NCI-H2227 treated with DMSO at 0.1 percent for 48 hours (cell line): ENCODE data around the gene VANGL1.

Experiments used
- DNase-seq: peaks from one replicate; lab custom pipeline; 2025; lab: John Stamatoyannopoulos, UW

VANGL1 gene

GRCh38 chr1:115644109-115644508 lies 2.3 kb downstream of the VANGL1 start:
- DNase-seq, result no peak

DNA sequence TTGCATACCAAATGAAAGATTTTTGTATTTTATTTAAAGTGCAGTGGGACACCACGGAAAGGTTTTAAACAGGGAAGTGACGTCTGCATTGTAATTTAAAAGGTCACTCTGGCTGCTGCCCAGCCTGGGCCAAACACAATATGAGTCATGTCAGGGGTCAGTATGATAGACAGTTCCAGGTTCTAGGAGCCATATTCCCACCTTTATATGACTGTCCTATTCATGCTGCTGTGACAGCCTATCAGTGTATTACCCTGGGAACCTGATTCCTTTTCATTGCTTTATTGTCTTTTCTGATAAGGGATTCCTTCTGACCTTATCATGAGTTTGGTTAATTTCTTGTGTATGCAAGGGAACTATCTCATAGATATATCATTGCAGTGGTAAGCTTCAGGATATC lies 5.3 kb downstream of the VANGL1 start:
- no peak for DNase-seq

DNA sequence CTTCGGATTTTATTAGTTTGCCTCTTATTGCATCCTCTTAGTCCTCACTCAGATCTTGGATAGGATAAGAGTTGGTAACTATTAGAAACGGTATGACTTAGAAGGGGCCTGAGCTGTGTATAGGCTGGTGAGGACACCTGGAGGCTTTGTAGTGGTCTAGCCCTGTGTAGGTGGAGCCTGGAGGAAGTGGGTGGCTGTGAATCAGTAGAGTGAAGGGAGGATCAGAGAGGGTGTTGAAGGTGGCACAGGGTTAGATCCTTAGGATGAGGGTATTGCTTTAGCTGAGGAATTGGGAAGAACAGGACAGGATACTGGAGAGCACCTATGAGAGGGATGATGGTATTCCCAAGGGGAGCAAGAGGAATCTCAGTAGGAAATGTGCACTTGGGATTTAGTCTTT lies 5.7 kb downstream of the VANGL1 start:
- no peak for DNase-seq

- no peak for DNase-seq
Measured at GRCh38 chr1:115647919-115648650, 6.3 kb downstream of the VANGL1 start.

DNA sequence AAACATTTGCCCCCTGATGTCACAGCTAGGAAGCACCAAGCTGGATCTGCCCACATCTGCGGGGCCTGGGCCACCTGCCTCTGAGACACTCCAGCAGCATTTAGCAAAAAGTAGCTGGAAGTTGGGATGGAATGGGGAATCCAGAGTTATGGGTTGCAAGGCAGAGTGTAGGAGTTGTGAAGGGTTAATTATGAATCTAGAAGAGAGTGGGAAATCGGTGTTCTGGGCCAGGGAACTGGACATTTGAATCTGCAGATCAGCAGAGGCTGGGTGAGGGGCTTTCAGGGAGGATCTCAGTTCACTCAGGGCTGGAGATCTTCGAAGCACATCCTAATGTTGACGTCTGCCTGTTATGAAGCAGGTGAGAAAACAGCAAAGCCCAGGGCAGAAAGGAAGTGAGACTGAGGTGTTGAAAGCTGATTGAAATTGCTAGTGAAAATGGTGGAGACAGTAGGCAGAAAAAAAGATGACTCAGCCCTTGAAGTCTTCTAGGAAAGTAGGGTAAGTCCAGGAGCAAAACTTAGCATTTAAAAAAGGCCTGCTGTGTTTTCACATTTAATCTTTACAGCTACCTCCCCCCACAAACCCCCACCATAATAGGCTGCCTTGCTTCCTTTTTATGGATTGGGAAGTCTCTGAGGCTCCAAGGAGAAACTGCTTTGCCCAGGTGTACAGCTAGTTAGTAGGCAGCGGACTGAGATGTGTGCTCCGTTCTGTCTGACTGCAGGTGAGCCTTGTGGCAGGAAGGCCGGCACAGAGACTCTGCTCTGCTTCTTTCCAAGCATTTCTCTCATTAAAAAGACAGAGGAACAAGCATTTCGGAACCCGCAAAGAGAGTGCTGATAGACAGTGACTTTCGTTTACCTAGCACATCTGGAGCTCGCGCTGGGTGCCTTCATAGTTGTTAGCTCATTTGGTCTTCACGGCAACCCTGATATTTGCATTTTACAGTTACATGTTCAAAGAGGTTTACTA lies 7.2 kb downstream of the VANGL1 start:
- no peak for DNase-seq

GRCh38 chr1:115649964-115650363 lies 8.2 kb downstream of the VANGL1 start:
- DNase-seq, result no peak

DNA sequence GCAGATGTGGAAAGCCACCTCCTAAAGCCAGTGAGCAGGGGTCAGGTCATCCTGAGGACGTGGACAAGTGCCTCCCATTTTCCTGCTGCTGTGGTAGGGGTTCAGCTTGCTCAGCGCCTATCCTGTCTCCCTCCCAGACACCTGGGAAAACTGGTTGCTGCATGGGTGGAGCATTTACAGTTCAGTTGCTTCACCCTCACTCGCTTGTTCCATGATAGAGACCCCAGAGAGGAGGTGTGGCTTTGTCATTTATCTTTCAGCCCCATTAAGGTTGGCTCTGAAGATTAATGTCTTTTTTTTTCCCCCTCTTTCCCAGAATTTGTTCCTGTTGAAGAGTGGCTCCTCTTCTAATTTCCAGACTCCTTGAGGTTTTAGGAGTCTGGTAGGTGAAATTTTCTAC lies 9.2 kb downstream of the VANGL1 start:
- no peak for DNase-seq

- DNase-seq, result no peak
Measured at GRCh38 chr1:115651391-115651790, 9.6 kb downstream of the VANGL1 start.

DNA sequence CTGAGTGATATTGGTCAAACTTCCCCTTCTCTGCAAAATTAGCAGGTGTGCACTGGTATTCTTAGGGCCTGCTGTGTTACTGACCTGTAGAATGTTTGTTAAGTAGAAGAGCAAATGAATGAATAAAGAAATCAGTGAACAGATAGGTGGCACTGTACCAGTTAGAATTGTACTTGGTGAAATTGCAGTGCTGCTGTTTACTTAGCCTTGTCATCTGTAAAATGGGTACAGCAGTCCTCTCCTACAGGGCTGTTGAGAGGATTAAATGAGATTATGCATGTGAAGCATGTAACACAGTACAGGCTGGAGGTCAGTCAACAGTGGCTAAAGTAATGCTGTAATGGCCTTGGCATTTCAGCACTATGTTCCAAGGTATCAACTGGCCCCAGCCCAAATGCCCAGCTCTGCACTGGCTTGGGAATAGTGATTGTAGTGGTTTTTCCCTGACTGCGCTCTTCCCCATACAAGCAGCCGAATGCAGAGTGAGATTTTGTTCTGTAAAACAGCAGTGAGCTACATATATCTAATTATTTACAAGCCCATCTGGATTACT lies 10.5 kb downstream of the VANGL1 start:
- DNase-seq, result no peak

DNA sequence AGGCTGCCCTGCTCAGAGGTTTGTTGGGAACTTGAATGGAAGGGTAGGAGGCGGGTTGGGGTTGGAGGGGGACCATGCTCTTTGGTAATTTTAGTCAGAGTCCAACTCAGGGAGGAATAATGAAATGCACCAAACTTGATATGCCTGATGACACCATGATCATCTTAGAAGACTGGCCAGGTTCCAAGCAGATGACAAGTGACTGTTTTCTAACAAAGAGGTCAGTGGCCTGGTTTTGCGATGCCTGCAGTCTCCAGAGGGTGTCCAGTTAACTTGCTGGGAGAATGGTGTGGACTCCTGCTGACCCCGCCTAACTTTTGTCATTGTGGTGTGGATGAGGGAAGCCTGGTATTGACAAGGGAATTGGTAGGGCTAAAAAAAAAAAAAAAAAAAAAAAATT lies 12.4 kb downstream of the VANGL1 start:
- no peak for DNase-seq

GRCh38 chr1:115654663-115655305 lies 13.0 kb downstream of the VANGL1 start:
- DNase-seq, result no peak

DNA sequence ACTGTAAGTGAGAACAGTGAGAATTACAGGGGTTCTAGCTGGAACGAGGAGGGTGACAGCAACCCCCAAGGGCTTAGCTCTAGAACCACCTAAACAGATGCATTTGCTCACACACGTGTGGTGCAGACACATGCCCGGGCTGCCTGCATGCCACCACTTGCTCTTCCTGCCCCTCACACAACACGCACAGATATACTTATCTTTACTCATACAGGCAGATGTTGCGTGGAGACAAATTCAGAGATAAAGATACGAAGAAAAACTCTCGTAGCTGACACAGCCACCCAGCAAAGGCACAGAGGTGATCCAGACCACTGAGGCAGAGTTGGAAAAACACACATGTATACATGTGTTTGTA lies 13.5 kb downstream of the VANGL1 start:
- no peak for DNase-seq

DNA sequence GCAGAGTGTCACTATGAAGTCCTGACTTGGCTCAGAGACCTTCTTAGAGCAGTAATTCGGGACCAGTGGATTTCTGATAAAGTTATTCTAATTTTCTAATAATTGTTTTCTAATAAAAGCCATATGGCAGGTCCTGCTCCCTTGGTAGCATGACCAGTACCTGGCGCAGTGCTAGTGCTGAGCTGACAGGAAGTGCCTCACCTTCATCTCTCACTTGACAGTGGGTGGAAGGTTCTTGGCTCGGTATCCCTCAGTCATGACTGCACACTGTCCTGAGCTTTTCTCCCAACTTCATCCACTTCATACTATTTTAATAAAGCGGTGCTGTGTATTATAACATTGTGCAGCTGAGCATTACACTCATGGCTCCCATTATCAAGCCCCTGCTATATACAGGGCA lies 14.1 kb downstream of the VANGL1 start:
- no peak for DNase-seq

DNA sequence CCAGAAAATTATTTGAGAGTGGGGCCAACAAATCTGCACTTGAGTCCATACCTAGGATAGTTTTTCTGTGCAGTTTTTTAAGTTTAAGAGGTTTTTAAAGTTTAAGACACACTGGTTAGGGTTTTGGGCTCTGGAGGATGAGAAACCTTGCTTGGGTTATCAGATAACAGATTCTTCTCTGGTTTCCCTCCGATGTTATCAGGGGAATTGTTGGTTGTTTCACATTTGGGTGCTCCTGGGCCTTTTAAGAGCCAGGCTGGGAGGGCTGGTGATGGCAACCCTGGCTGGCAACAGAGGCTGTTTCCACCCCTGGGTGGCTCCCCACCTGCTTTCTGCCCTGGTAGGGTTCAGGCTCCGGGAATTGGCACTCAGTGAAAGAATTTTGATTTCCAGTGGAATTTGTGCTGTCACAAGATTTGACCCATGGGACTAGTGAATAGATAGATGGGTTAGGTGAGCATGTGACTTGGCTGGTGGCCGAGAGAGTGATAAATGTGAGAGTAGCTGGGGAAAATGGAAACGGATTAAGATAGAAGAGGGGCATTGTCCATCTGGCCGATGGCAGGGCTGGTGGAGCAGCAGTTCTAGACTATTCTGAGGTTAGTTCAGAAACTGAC lies 14.8 kb downstream of the VANGL1 start:
- no peak for DNase-seq

GRCh38 chr1:115658646-115659045 lies 16.9 kb downstream of the VANGL1 start:
- no peak for DNase-seq

- DNase-seq, result no peak
Measured at GRCh38 chr1:115660151-115660550, 18.4 kb downstream of the VANGL1 start.

DNA sequence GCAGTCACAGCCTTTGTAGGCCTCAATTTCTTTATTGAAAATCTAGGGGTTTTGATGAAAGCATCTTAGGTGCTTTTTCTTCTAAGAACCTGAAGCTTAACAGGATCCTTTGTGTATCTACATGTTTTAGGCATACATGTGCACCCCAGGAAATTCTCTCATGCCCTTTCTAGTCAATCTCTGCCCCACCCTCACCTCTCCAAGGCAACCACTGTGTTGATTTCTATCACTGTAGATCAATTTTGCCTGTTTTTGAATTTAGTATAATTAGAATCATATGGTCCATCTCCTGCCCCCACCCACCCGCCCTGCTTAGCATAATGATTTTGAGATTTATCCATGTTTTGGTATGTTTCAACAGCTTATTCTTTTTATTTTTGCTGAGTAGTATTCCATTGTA lies 19.4 kb downstream of the VANGL1 start:
- no peak for DNase-seq

DNA sequence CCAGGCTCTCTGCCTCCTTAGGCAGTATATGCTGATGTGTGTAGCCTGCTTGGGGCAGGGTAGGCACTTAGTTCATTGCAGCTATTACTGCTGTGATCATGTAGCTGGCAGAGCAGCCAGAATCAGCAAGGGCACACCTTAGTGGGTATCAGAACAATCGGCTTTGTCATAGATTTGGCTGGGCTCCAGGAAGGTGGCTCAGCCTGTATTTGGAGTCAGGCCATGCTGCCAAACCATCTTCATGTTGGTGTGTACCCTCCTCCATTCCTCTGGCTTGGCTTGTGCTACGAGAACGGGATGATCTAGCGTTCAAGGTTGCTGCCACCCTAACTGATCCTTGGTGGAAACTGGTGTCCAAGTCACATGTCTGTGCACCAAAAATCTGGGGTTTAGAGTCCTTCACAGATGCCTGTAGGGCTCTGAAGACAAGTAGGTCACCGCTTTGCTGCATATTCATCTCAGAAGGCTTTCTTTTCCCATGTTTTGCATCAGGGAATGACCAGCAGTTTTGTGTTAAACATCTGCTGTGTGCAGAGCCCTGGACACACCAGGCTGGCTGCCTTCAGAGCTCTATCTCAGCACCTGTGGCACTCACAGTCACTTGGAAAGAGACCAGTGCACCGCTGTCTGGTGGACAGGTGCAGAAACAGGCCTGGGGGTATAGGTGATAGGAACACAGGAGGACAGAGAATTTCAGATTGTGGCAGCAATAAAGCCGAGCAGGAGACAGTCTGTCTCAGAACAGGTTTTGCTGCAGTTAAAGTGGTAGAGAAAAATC lies 23.7 kb downstream of the VANGL1 start:
- no peak for DNase-seq

- DNase-seq, result no peak
Measured at GRCh38 chr1:115666206-115666605, 24.4 kb downstream of the VANGL1 start.

- no peak for DNase-seq
Measured at GRCh38 chr1:115666702-115667101, 24.9 kb downstream of the VANGL1 start.

DNA sequence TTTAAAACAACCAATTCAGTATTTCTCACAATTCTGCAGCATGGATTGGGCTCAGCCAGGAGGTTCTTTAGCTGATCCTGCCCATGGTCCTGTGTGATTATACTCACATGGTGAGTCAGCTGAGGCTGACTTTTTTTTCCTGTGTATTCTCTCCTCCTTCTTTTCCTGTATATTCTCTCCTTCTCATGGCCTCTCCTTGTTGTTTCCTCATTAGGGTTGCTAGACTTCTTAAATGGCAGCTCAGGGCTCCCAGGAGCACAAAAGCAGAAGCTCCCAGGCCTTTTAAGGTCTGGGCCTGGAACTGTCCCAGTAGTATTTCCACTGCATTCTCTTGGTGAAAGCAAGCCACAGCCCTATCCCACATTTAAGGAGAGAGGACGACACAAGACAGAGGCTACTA lies 26.8 kb downstream of the VANGL1 start:
- DNase-seq, result no peak
